HCT116 (cell line): ENCODE data around the gene MPI. TPM values are rescaled to one million over a fixed set of nuclear protein-coding genes. Genes with fewer than 3 reads are reported as not detected.
A peak's percentile ranks its signal among the peaks of the same experiment; 100 is the strongest.

Source experiments
- ATAC-seq: fragments of 200-7000 bp; cut with Tn5 transposase; 2 replicates; pipeline ENCODE4 v1.9.1; 2020; ENCODE audit warnings: mild to moderate bottlenecking, moderate library complexity
- BruUV-seq: library from RNA; stranded (reverse); fragments of 400-500 nt; replicated peaks from 2 replicates; lab custom pipeline; 2021; lab: Mats Ljungman, UMichigan
- CTCF ChIA-PET: fragments of 300-600 bp; sonication (Branson Sonifier 250); formaldehyde crosslinking; loops from one replicate; lab custom pipeline; 2021; ENCODE audit warnings: antibody characterized with exemption; lab: Charles Lee
- POLR2A ChIA-PET: fragments of 300-600, 350-600 bp; sonication (Branson Sonifier 250); formaldehyde crosslinking; loops from one replicate; lab custom pipeline; 2021; ENCODE audit warnings: antibody characterized with exemption; lab: Charles Lee
- RAD21 ChIA-PET, 2 experiments: fragments of 300-600 bp; sonication (Branson Sonifier 250); formaldehyde crosslinking; loops; one replicate each; lab custom pipeline; 2023; ENCODE audit warnings: low total read pairs in 2 of 2; ENCODE audit not compliant: uncharacterized antibody in 2 of 2, unreplicated experiment in 2 of 2, low non-redundant PET in 1 of 2; lab: Charles Lee
- DNase-seq: peaks from one replicate; pipeline ENCODE4 v3.0.0-alpha.2; 2010; ENCODE audit warnings: low read depth, low spot score
- H2AFZ ChIP-seq: fragments of 200-600 bp; shearing (Covaris generic), sonication (generic); 2 replicates; pipeline ENCODE4 v1.6.1; 2017; ENCODE audit warnings: low read depth, mixed run types, mixed read lengths, antibody characterized with exemption, low read length; ENCODE audit not compliant: poor library complexity, severe bottlenecking
- H3K27ac ChIP-seq: 2 replicates; pipeline ENCODE4 v1.5.1; 2012; ENCODE audit warnings: low read depth, low read length
- H3K27me3 ChIP-seq: fragments of 200-600 bp; sonication (generic); 2 replicates; pipeline ENCODE4 v1.6.1; 2016; ENCODE audit warnings: mixed run types, low read length, mixed read lengths; ENCODE audit not compliant: insufficient read depth
- H3K36me3 ChIP-seq, 2 experiments: fragments of 200-500 bp in 1 of 2; fragments of 200-600 bp in 1 of 2; sonication (Bioruptor generic) in 1 of 2; sonication (generic) in 1 of 2; 2 replicates each; pipeline versions ENCODE4 v1.5.1 to v1.6.1; 2014 to 2016; ENCODE audit warnings: low read length in 2 of 2, inconsistent platforms in 1 of 2, mixed read lengths in 1 of 2, mixed run types in 1 of 2; ENCODE audit not compliant: insufficient read depth in 2 of 2, control insufficient read depth in 1 of 2
- H3K4me1 ChIP-seq, 2 experiments: fragments of 200-600 bp in 1 of 2; sonication (generic) in 1 of 2; 2 replicates each; pipeline versions ENCODE4 v1.5.1 to v1.6.1; 2012 to 2017; ENCODE audit warnings: low read length in 2 of 2, inconsistent platforms in 1 of 2, mild to moderate bottlenecking in 1 of 2, mixed read lengths in 1 of 2, mixed run types in 1 of 2, moderate library complexity in 1 of 2; ENCODE audit not compliant: insufficient read depth in 2 of 2, control insufficient read depth in 1 of 2
- H3K4me2 ChIP-seq: fragments of 200-600 bp; sonication (generic); 2 replicates; pipeline ENCODE4 v1.6.1; 2017; ENCODE audit warnings: mixed run types, low read length, mixed read lengths
- H3K4me3 ChIP-seq, 2 experiments: fragments of 200-600 bp in 1 of 2; sonication (generic) in 1 of 2; replicated peaks in 1 of 2; 2 replicates each; pipeline ENCODE4 v1.5.1; 2011 to 2016; ENCODE audit warnings: low read length in 2 of 2, control low read depth in 1 of 2, low read depth in 1 of 2, mild to moderate bottlenecking in 1 of 2, mixed read lengths in 1 of 2, mixed run types in 1 of 2
- H3K79me2 ChIP-seq: fragments of 200-600 bp; sonication (generic); 2 replicates; pipeline ENCODE4 v1.6.1; 2017; ENCODE audit warnings: mild to moderate bottlenecking, mixed run types, low read length, moderate library complexity, mixed read lengths; ENCODE audit not compliant: insufficient read depth
- H3K9ac ChIP-seq: fragments of 200-600 bp; sonication (generic); 2 replicates; pipeline ENCODE4 v1.6.1; 2016; ENCODE audit warnings: low read length, mixed read lengths
- H3K9me2 ChIP-seq: fragments of 200-600 bp; sonication (generic), shearing (Covaris generic); 2 replicates; pipeline ENCODE4 v1.6.1; 2017; ENCODE audit warnings: mixed run types, mild to moderate bottlenecking, moderate library complexity; ENCODE audit not compliant: insufficient read depth
- H3K9me3 ChIP-seq, 2 experiments: fragments of 200-500 bp in 1 of 2; fragments of 200-600 bp in 1 of 2; sonication (Bioruptor generic) in 1 of 2; sonication (generic) in 1 of 2; 2 replicates each; pipeline ENCODE4 v1.6.1; 2014 to 2017; ENCODE audit warnings: low read length in 2 of 2, mixed read lengths in 2 of 2, inconsistent platforms in 1 of 2, low read depth in 1 of 2, mild to moderate bottlenecking in 1 of 2, mixed run types in 1 of 2, moderate library complexity in 1 of 2; ENCODE audit not compliant: control insufficient read depth in 1 of 2, insufficient read depth in 1 of 2
- H4K20me1 ChIP-seq: fragments of 200-600 bp; sonication (generic), shearing (Covaris generic); 2 replicates; pipeline ENCODE4 v1.6.1; 2017; ENCODE audit warnings: mixed run types, mild to moderate bottlenecking, moderate library complexity; ENCODE audit not compliant: insufficient read depth
- CBX3 ChIP-seq: IDR thresholded peaks from 2 replicates; pipeline ENCODE4 v1.6.1; 2012; ENCODE audit warnings: low read depth
- EGR1 ChIP-seq: IDR thresholded peaks from 2 replicates; pipeline ENCODE4 v1.6.1; 2012; ENCODE audit warnings: low read depth
- JUND ChIP-seq: IDR thresholded peaks from 2 replicates; pipeline ENCODE4 v1.6.1; 2012
- POLR2AphosphoS5 ChIP-seq: IDR thresholded peaks from 2 replicates; pipeline ENCODE4 v1.6.1; 2011; ENCODE audit warnings: mild to moderate bottlenecking, low read depth, low read length, moderate library complexity
- RAD21 ChIP-seq: IDR thresholded peaks from 2 replicates; pipeline ENCODE4 v1.6.1; 2012; ENCODE audit warnings: low read depth, mild to moderate bottlenecking
- SP1 ChIP-seq: IDR thresholded peaks from 2 replicates; pipeline ENCODE4 v1.6.1; 2012; ENCODE audit warnings: low read depth
- SRF ChIP-seq: IDR thresholded peaks from 2 replicates; pipeline ENCODE4 v1.6.1; 2012; ENCODE audit warnings: low read depth
- TCF7L2 ChIP-seq: IDR thresholded peaks from 2 replicates; pipeline ENCODE4 v1.7.0; 2011; ENCODE audit warnings: borderline replicate concordance, inconsistent platforms; ENCODE audit not compliant: insufficient read depth, insufficient read length; ENCODE audit errors: extremely low read depth
- ZFX ChIP-seq: fragments of 450-650 bp; IDR thresholded peaks from 2 replicates; pipeline ENCODE4 v1.6.1; 2017
- ZNF274 ChIP-seq: fragments of 200-500 bp; sonication (Bioruptor generic); IDR thresholded peaks from 2 replicates; pipeline ENCODE4 v1.6.1; 2014; ENCODE audit warnings: mild to moderate bottlenecking, low read depth, low read length, inconsistent platforms
- intact Hi-C: fragments of 100-400 bp; cut with micrococcal nuclease; formaldehyde crosslinking; loops from 2 replicates; pipeline ENCODE4 v1.10.0; 2022
- total RNA-seq: library from RNA; stranded (reverse); gene quantifications from one replicate; pipeline ENCODE4 v1.2.1, GENCODE V29; 2021; ENCODE audit not compliant: unreplicated experiment
- TF ChIP-seq, protein P1 (sequence below): IDR thresholded peaks from 2 replicates; pipeline ENCODE4 v1.6.1; 2012
- TF ChIP-seq, protein P2 (sequence below): IDR thresholded peaks from 2 replicates; pipeline ENCODE4 v1.6.1; 2011; ENCODE audit warnings: mild to moderate bottlenecking, low read length, moderate library complexity; ENCODE audit not compliant: insufficient replicate concordance; ENCODE audit errors: extremely low read depth
- TF ChIP-seq, protein P3 (sequence below): IDR thresholded peaks from 2 replicates; pipeline ENCODE4 v1.6.1; 2012
- TF ChIP-seq, protein P4 (sequence below): IDR thresholded peaks from 2 replicates; pipeline ENCODE4 v1.6.1; 2012; ENCODE audit warnings: low read depth

Gene MPI
- total RNA-seq, 1 experiment from 2014 or later = 49.7 TPM

DNA sequence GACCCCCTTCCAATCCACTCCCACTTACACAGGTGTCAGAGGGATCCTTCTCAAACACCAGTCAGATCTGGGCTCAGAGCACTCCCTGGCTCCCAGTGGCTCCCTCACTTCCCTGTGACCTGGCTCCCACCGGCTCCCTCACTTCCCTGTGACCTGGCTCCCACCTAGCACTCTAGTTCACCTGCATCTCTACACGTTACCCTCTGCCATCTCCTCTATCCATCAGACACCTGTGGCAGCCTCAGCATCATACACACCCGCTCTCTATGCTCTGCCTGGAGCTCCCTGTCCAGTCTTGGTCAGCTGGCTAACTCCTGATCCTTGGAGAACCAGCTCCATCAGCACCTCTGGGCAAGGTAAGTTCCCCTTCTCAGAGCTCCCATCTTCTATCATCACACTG is 61.2 kb downstream of the MPI start:
- POLR2A ChIA-PET = interaction anchor here (0.7 kb wide), 1 partner anchor 9 kb away, joined by 3 read pairs; no protein-coding TSS in a partner anchor
- Histone ChIP-seq H3K4me3 (no peak overlapping the region), H3K27me3 (no peaks in the 10 kb centered on the region), H2AFZ (no peak overlapping the region), H3K9me3 (no peaks in the 10 kb centered on the region), H3K4me2 (peak overlapping the region; percentile 66; the same call in 1 of the 2 replicates), H3K9ac (no peak overlapping the region), H3K27ac (no peak overlapping the region; the same call in 1 of the 2 replicates), H3K36me3 (no peaks in the 10 kb centered on the region), H3K4me1 (peaks cover 31 to 54% of the 10 kb centered on the region in 2 experiments), H3K9me2 (no peaks in the 10 kb centered on the region), H4K20me1 (no peaks in the 10 kb centered on the region), H3K79me2 (no peaks in the 10 kb centered on the region; the same call in 1 of the 2 replicates)
- no peak for TF ChIP-seq POLR2AphosphoS5
- no peak for TF ChIP-seq EGR1
- no peak for TF ChIP-seq RAD21
- no peak for TF ChIP-seq ZNF274
- TF ChIP-seq, protein P1, sequence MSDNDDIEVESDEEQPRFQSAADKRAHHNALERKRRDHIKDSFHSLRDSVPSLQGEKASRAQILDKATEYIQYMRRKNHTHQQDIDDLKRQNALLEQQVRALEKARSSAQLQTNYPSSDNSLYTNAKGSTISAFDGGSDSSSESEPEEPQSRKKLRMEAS = no peak
- no peak for TF ChIP-seq JUND
- TF ChIP-seq CBX3 = no peak
- TF ChIP-seq SP1 = no peak
- TF ChIP-seq SRF = no peak
- no peak for TF ChIP-seq TCF7L2
- TF ChIP-seq, protein P2, sequence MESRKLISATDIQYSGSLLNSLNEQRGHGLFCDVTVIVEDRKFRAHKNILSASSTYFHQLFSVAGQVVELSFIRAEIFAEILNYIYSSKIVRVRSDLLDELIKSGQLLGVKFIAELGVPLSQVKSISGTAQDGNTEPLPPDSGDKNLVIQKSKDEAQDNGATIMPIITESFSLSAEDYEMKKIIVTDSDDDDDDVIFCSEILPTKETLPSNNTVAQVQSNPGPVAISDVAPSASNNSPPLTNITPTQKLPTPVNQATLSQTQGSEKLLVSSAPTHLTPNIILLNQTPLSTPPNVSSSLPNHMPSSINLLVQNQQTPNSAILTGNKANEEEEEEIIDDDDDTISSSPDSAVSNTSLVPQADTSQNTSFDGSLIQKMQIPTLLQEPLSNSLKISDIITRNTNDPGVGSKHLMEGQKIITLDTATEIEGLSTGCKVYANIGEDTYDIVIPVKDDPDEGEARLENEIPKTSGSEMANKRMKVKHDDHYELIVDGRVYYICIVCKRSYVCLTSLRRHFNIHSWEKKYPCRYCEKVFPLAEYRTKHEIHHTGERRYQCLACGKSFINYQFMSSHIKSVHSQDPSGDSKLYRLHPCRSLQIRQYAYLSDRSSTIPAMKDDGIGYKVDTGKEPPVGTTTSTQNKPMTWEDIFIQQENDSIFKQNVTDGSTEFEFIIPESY = no peak
- TF ChIP-seq, protein P3, sequence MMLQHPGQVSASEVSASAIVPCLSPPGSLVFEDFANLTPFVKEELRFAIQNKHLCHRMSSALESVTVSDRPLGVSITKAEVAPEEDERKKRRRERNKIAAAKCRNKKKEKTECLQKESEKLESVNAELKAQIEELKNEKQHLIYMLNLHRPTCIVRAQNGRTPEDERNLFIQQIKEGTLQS = no peak
- TF ChIP-seq ZFX = no peak
- TF ChIP-seq, protein P4, sequence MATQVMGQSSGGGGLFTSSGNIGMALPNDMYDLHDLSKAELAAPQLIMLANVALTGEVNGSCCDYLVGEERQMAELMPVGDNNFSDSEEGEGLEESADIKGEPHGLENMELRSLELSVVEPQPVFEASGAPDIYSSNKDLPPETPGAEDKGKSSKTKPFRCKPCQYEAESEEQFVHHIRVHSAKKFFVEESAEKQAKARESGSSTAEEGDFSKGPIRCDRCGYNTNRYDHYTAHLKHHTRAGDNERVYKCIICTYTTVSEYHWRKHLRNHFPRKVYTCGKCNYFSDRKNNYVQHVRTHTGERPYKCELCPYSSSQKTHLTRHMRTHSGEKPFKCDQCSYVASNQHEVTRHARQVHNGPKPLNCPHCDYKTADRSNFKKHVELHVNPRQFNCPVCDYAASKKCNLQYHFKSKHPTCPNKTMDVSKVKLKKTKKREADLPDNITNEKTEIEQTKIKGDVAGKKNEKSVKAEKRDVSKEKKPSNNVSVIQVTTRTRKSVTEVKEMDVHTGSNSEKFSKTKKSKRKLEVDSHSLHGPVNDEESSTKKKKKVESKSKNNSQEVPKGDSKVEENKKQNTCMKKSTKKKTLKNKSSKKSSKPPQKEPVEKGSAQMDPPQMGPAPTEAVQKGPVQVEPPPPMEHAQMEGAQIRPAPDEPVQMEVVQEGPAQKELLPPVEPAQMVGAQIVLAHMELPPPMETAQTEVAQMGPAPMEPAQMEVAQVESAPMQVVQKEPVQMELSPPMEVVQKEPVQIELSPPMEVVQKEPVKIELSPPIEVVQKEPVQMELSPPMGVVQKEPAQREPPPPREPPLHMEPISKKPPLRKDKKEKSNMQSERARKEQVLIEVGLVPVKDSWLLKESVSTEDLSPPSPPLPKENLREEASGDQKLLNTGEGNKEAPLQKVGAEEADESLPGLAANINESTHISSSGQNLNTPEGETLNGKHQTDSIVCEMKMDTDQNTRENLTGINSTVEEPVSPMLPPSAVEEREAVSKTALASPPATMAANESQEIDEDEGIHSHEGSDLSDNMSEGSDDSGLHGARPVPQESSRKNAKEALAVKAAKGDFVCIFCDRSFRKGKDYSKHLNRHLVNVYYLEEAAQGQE = no peak
- CTCF ChIA-PET = interaction anchor here (0.6 to 5.7 kb wide), 14 partner anchors 8 to 319 kb away, joined by 3 to 88 read pairs (median 4); partner anchors contain the start of genes C15orf39, CSK and FAM219B
- intact Hi-C loops = loop anchor here (5.0 kb wide), 1 partner anchor 36 kb away; no protein-coding TSS in a partner anchor
- ATAC-seq (no peak), DNase-seq (no peak)
- RAD21 ChIA-PET = interaction anchor here (0.6 to 2.3 kb wide), 6 partner anchors 37 to 182 kb away, joined by 3 to 14 read pairs (median 4); partner anchors contain the start of gene FAM219B (in 1 of the 2)
- no TSS peak for BruUV-seq
